ENCODE measurements around the gene BCL2L2. TPM values are rescaled to one million over a fixed set of nuclear protein-coding genes. Genes with fewer than 3 reads are reported as not detected.

The BCL2L2 gene
- total and polyA plus RNA-seq, 12 donors, result 16.8 to 54.6 (median 40.4) TPM

DNA sequence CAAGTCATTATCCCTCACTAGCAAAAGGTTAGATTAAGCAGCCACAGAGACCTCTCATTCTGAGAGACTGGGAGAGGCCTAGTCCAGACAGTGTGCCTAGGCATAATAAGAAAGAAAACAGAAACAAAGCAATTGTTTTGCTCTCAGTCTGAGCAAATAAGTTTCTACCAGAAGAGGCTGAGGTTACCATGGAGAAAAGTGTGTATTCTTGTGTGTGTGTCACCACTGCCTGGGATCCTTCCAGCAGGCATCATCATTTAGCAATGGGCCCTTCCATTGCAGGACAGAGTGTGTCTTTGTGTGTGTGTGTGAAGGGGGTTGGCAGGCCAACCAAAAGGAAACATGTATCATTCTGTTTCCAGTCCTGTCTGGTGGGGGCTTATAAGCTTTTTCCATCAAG is 54.7 kb downstream of the BCL2L2 start:
- TF ChIP-seq, protein P1, sequence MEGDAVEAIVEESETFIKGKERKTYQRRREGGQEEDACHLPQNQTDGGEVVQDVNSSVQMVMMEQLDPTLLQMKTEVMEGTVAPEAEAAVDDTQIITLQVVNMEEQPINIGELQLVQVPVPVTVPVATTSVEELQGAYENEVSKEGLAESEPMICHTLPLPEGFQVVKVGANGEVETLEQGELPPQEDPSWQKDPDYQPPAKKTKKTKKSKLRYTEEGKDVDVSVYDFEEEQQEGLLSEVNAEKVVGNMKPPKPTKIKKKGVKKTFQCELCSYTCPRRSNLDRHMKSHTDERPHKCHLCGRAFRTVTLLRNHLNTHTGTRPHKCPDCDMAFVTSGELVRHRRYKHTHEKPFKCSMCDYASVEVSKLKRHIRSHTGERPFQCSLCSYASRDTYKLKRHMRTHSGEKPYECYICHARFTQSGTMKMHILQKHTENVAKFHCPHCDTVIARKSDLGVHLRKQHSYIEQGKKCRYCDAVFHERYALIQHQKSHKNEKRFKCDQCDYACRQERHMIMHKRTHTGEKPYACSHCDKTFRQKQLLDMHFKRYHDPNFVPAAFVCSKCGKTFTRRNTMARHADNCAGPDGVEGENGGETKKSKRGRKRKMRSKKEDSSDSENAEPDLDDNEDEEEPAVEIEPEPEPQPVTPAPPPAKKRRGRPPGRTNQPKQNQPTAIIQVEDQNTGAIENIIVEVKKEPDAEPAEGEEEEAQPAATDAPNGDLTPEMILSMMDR (IDR thresholded peaks at IDR 0.05), result no peak
- TF ChIP-seq POLR2A (IDR thresholded peaks at IDR 0.05), result no peak
- no peaks in the 10 kb centered on the region for H3K4me1 ChIP-seq (replicated peaks in 1 of 2)
- no peaks in the 10 kb centered on the region for H3K9me3 ChIP-seq (replicated peaks in 1 of 3)
- peaks cover 12% of the 10 kb centered on the region for H3K27me3 ChIP-seq
- no peak for DNase-seq
- H3K36me3 ChIP-seq (replicated peaks in 1 of 2), result no peaks in the 10 kb centered on the region
- intact Hi-C loops (cut with DNase I), result no loop called here
- peak overlapping the region in 1 of 5 donors; percentile 34 for H3K27ac ChIP-seq
- no peak overlapping the region for H3K4me3 ChIP-seq

Small RNA genes lying within 50 kb of the gene (small RNA-seq; reads per million reads assigned to genes)
- gene RNU6-1046P, result 0 reads per million in 2 donors

Other genes with a start within 250 kb of the BCL2L2 start
- 1 to 10 TPM; 1.9 to 5.7 (median 3.4) TPM for gene CDH24, start 249.3 kb upstream of the BCL2L2 start, total RNA-seq
- 10 to 100 TPM in 2 of 3 donors, 1 to 10 TPM in 1; 1.5 to 29.3 (median 15.3) TPM for gene CDH24, start 249.3 kb upstream of the BCL2L2 start, polyA plus RNA-seq
- 100 to 1,000 TPM in 5 of 9 donors, 10 to 100 TPM in 4; 73.1 to 203 (median 129) TPM for gene ACIN1, start 211.7 kb upstream of the BCL2L2 start, total RNA-seq
- gene ACIN1, start 211.7 kb upstream of the BCL2L2 start, polyA plus RNA-seq, result 100 to 1,000 TPM; 116 to 431 (median 258) TPM
- gene C14orf119, start 211.3 kb upstream of the BCL2L2 start, total RNA-seq, result 100 to 1,000 TPM in 1 of 9 donors, 10 to 100 TPM in 8; 23.9 to 206 (median 55.4) TPM
- gene C14orf119, start 211.3 kb upstream of the BCL2L2 start, polyA plus RNA-seq, result 10 to 100 TPM; 28.0 to 52.9 (median 35.1) TPM
- gene CIROP, start 201.8 kb upstream of the BCL2L2 start, total RNA-seq, result not detected
- gene CIROP, start 201.8 kb upstream of the BCL2L2 start, polyA plus RNA-seq, result not detected
- gene CEBPE, start 187.6 kb upstream of the BCL2L2 start, total RNA-seq, result under 1 TPM in 1 of 9 donors, not detected in 8; 0.15 TPM
- gene CEBPE, start 187.6 kb upstream of the BCL2L2 start, polyA plus RNA-seq, result under 1 TPM in 2 of 3 donors, not detected in 1; 0.03 to 0.40 TPM
- gene SLC7A8, start 123.2 kb upstream of the BCL2L2 start, total RNA-seq, result 10 to 100 TPM in 8 of 9 donors, 1 to 10 TPM in 1; 6.8 to 50.9 (median 33.2) TPM
- 10 to 100 TPM; 18.2 to 24.5 (median 21.0) TPM for gene SLC7A8, start 123.2 kb upstream of the BCL2L2 start, polyA plus RNA-seq
- not detected for gene RNF212B, start 68.9 kb upstream of the BCL2L2 start, total RNA-seq
- gene RNF212B, start 68.9 kb upstream of the BCL2L2 start, polyA plus RNA-seq, result not detected
- gene HOMEZ, start 20.7 kb upstream of the BCL2L2 start, total RNA-seq, result 10 to 100 TPM in 4 of 9 donors, 1 to 10 TPM in 5; 4.7 to 14.8 (median 9.7) TPM
- 10 to 100 TPM in 1 of 3 donors, 1 to 10 TPM in 2; 4.5 to 15.0 (median 4.8) TPM for gene HOMEZ, start 20.7 kb upstream of the BCL2L2 start, polyA plus RNA-seq
- gene PPP1R3E, start 4.0 kb upstream of the BCL2L2 start, total RNA-seq, result 10 to 100 TPM in 4 of 9 donors, 1 to 10 TPM in 5; 2.2 to 16.6 (median 9.5) TPM
- 10 to 100 TPM; 16.8 to 82.8 (median 29.1) TPM for gene PPP1R3E, start 4.0 kb upstream of the BCL2L2 start, polyA plus RNA-seq
- 100 to 1,000 TPM in 4 of 9 donors, 10 to 100 TPM in 5; 18.3 to 200 (median 79.3) TPM for gene PABPN1, start 14.6 kb downstream of the BCL2L2 start, total RNA-seq
- gene PABPN1, start 14.6 kb downstream of the BCL2L2 start, polyA plus RNA-seq, result 100 to 1,000 TPM in 2 of 3 donors, 10 to 100 TPM in 1; 97.8 to 632 (median 331) TPM
- 10 to 100 TPM in 8 of 9 donors, 1 to 10 TPM in 1; 8.4 to 76.1 (median 21.4) TPM for gene SLC22A17, start 46.1 kb downstream of the BCL2L2 start, total RNA-seq
- gene SLC22A17, start 46.1 kb downstream of the BCL2L2 start, polyA plus RNA-seq, result 100 to 1,000 TPM in 1 of 3 donors, 10 to 100 TPM in 2; 14.5 to 121 (median 53.9) TPM
- 10 to 100 TPM in 1 of 9 donors, 1 to 10 TPM in 8; 2.1 to 12.9 (median 3.2) TPM for gene EFS, start 58.3 kb downstream of the BCL2L2 start, total RNA-seq
- gene EFS, start 58.3 kb downstream of the BCL2L2 start, polyA plus RNA-seq, result 10 to 100 TPM in 2 of 3 donors, 1 to 10 TPM in 1; 3.7 to 49.4 (median 11.1) TPM
- gene IL25, start 66.0 kb downstream of the BCL2L2 start, total RNA-seq, result not detected
- gene IL25, start 66.0 kb downstream of the BCL2L2 start, polyA plus RNA-seq, result under 1 TPM in 1 of 3 donors, not detected in 2; 0.10 TPM
- 1 to 10 TPM in 1 of 9 donors, under 1 TPM in 3, not detected in 5; 0.34 to 2.5 (median 0.62) TPM for gene CMTM5, start 70.2 kb downstream of the BCL2L2 start, total RNA-seq
- gene CMTM5, start 70.2 kb downstream of the BCL2L2 start, polyA plus RNA-seq, result 1 to 10 TPM in 2 of 3 donors, under 1 TPM in 1; 0.59 to 2.6 (median 1.9) TPM
- 1 to 10 TPM in 1 of 9 donors, under 1 TPM in 3, not detected in 5; under 0.01 to 1.5 (median 0.14) TPM for gene MYH6, start 101.4 kb downstream of the BCL2L2 start, total RNA-seq
- gene MYH6, start 101.4 kb downstream of the BCL2L2 start, polyA plus RNA-seq, result 1 to 10 TPM in 1 of 3 donors, under 1 TPM in 2; 0.27 to 5.2 (median 0.67) TPM
- 1 to 10 TPM in 2 of 9 donors, under 1 TPM in 3, not detected in 4; 0.06 to 7.1 (median 0.81) TPM for gene MYH7, start 128.8 kb downstream of the BCL2L2 start, total RNA-seq
- 1 to 10 TPM in 1 of 3 donors, under 1 TPM in 2; 0.11 to 4.3 (median 0.47) TPM for gene MYH7, start 128.8 kb downstream of the BCL2L2 start, polyA plus RNA-seq
- gene NGDN, start 162.9 kb downstream of the BCL2L2 start, total RNA-seq, result 10 to 100 TPM; 24.4 to 61.3 (median 36.3) TPM
- gene NGDN, start 162.9 kb downstream of the BCL2L2 start, polyA plus RNA-seq, result 10 to 100 TPM; 32.1 to 57.8 (median 40.5) TPM
- gene ZFHX2, start 244.9 kb downstream of the BCL2L2 start, total RNA-seq, result 1 to 10 TPM in 6 of 9 donors, under 1 TPM in 3; 0.54 to 4.2 (median 2.2) TPM
- gene ZFHX2, start 244.9 kb downstream of the BCL2L2 start, polyA plus RNA-seq, result 1 to 10 TPM; 2.1 to 9.7 (median 2.5) TPM
- gene THTPA, start 249.4 kb downstream of the BCL2L2 start, total RNA-seq, result 10 to 100 TPM; 11.2 to 41.7 (median 31.0) TPM
- 10 to 100 TPM; 11.5 to 26.5 (median 21.4) TPM for gene THTPA, start 249.4 kb downstream of the BCL2L2 start, polyA plus RNA-seq